Hematopoietic multipotent progenitor cell treated with erythropoietin and hydrocortisone succinate and interleukin-3 and kit ligand, for 8 days (in vitro differentiated cells): ENCODE measurements around the gene PAX4.
"Not testable (repeated sequence)": the region's sequence is repeated elsewhere in the genome, so short reads cannot be mapped to it uniquely, and the experiment has no call there.

ENCODE experiments used
- DNase-seq: peaks from one replicate; pipeline ENCODE4 v3.0.0-alpha.2; 2015

PAX4 gene

GRCh38 chr7:127584648-127585043, 33.3 kb downstream of the PAX4 start:
- DNase-seq = no peak

DNA sequence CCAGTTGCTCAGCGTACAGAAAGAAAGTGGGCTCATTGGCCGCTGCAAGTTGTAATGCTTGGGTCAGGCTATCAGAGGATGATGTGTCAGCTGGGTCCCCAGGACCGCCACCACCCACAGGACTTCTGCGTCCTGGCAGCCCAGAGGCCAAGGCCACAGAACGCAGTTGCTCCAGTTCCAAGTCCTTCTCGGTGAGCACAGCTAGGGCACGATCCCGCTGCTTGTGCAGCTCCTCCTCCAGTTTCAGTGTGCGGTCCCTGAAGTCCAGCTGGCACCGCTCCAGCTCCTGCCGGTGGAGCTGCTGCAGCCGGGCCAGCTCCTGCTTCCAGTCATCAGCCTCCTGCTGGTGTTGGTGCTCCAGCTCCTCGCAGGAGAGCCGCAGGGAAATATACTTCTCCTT, 35.6 kb downstream of the PAX4 start:
- DNase-seq = no peak

- no peak for DNase-seq
These were observed 36.2 kb downstream of the PAX4 start for GRCh38 chr7:127581716-127582115.

- no peak for DNase-seq
These were observed 37.3 kb downstream of the PAX4 start for GRCh38 chr7:127580612-127581011.

DNA sequence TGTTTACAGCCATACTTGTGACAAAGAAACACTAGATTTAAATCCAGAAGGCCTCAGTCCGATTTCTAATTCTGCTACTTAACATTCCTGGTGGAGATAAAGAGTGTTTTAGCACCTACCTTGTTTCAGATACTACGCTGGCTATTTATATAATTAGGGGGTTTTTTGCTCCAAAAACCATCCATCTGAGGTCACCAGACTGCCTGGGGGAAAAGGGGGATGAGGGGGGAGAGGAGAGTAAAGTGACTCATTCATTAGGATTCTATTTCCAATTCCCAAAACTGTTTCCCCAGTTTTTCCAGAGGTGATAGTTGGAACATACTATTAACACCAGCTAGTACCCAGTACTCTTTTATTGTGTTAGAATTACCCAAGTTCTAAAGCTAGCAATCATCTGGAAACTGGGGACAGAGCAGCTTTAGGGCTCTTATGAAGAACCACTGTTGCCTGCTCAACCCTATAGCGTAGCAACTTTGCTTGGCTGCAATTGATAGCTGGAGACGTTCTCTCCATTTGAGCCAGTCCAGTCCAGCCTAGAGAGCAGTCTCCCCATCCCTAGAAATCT, 39.1 kb downstream of the PAX4 start:
- DNase-seq = no peak

- peak; percentile 24 for DNase-seq
These were observed 39.8 kb downstream of the PAX4 start for GRCh38 chr7:127578036-127578684.

DNA sequence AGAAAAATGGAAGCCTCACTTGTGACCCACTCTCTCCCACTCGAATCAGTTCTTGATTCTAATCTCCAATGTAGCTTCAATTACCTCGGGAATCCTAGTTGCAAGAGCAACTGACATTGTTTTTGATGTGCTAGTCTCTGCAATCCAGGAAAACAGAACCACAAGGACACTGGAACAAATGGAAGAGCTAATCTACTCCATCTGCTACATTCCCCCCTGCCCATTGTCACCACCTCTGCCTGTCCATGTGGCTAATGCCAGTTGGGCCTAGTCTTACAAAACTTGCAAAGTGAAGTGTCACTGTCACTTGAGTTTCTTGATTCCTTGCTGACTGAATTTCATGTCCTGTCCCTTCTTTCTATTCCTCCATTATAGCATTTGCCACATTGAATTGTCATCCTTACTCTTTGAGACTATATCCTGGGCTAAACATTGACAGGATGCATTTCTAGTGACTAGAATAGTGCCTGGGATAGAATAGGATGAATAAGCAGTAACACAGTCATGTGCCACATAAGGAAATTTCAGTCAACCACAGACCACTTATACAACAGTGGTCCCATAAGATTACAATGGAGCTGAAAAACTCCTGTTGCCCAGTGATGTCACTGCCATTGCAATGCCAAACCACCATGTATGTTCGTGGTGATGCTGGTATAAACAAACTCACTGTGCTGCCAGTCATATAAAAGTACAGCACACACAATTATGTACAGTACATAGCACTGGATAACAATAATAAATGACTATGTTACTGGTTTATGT, 46.0 kb downstream of the PAX4 start:
- no peak for DNase-seq

- not testable (repeated sequence) for DNase-seq
These were observed 49.9 kb downstream of the PAX4 start for GRCh38 chr7:127568034-127568433.

DNA sequence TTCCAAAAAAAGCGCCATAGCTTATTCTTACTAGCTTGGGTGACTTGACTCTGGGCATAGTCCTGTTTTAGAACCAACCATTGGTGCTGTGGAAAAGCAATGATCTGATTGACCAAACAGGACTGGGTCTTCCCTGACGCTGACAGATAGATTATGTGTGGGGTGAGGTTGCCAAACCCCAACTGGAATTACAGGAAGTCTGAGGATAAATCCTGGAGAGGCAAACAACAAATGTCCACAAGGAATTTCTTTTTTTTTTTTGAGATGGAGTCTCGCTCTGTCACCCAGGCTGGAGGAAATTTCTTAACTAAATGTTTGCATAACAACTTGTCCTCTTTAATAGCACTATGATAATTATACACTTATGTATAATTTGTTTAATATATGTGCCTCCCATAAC, 51.7 kb downstream of the PAX4 start:
- no peak for DNase-seq
